Activated B cell treated with CpG ODN at 0.5 μM for 24 hours (primary cell): ENCODE data around the gene DCAF4. TPM values are rescaled to one million over a fixed set of nuclear protein-coding genes. Genes with fewer than 3 reads are reported as not detected.

Experiments
- ATAC-seq: fragments of 200-7000 bp; cut with Tn5 transposase; one replicate; pipeline ENCODE4 v1.10.0; 2021; ENCODE audit warnings: low read depth, mild to moderate bottlenecking, moderate library complexity
- CTCF ChIA-PET: fragments of 350-600 bp; sonication (Branson Sonifier 250); formaldehyde crosslinking; loops from one replicate; lab custom pipeline; 2021; ENCODE audit warnings: antibody characterized with exemption; lab: Charles Lee
- POLR2A ChIA-PET: fragments of 350-600 bp; sonication (Branson Sonifier 250); formaldehyde crosslinking; loops from one replicate; lab custom pipeline; 2021; ENCODE audit warnings: antibody characterized with exemption; lab: Charles Lee
- DNase-seq: peaks from one replicate; pipeline ENCODE4 v3.0.0; 2022
- H3K27ac Mint-ChIP-seq: one replicate; pipeline ENCODE4 v1.8.0; 2020; ENCODE audit warnings: mixed read lengths
- H3K27me3 Mint-ChIP-seq: one replicate; pipeline ENCODE4 v1.8.0; 2021; ENCODE audit warnings: mixed read lengths
- H3K36me3 Mint-ChIP-seq: one replicate; pipeline ENCODE4 v1.8.0; 2021; ENCODE audit warnings: low read depth, mixed read lengths
- H3K4me1 Mint-ChIP-seq: one replicate; pipeline ENCODE4 v1.8.0; 2021; ENCODE audit warnings: mixed read lengths
- H3K4me3 Mint-ChIP-seq: one replicate; pipeline ENCODE4 v1.8.0; 2020; ENCODE audit warnings: mild to moderate bottlenecking, mixed read lengths
- H3K9me3 Mint-ChIP-seq: one replicate; pipeline ENCODE4 v1.8.0; 2020; ENCODE audit warnings: mixed read lengths
- intact Hi-C: fragments of 100-400 bp; cut with micrococcal nuclease; formaldehyde crosslinking; loops from one replicate; pipeline ENCODE4 v1.15.1; 2024
- total RNA-seq: library from RNA; stranded (reverse); gene quantifications from 2 replicates; pipeline ENCODE4 v1.2.3, GENCODE V29; 2022
- TF ChIP-seq, protein P1 (sequence below): fragments of 200-600 bp; IDR thresholded peaks from one replicate; pipeline ENCODE4 v1.8.0; 2022; ENCODE audit warnings: antibody characterized with exemption, mild to moderate bottlenecking

DCAF4 gene
- total RNA-seq, 1 donor from 2014 or later: 38.7 TPM

- Mint-ChIP-seq H3K9me3 (no peaks in the 10 kb centered on the region), H3K4me1 (peaks cover 35% of the 10 kb centered on the region), H3K36me3 (peaks cover 6% of the 10 kb centered on the region), H3K27me3 (peaks cover 3% of the 10 kb centered on the region), H3K27ac (peak within 1 kb of the TSS; percentile 83), H3K4me3 (peak within 1 kb of the TSS; percentile 98)
- ChIA-PET CTCF (interaction anchor here (0.8 to 4.5 kb wide), 6 partner anchors 11 to 377 kb away, joined by 3 to 27 read pairs (median 4); no protein-coding TSS in a partner anchor), POLR2A (interaction anchor here (0.6 to 2.2 kb wide), 6 partner anchors 33 to 375 kb away, joined by 3 to 18 read pairs (median 5); partner anchors contain the start of genes DCAF4, PSEN1, RBM25 and ZFYVE1)
- TF ChIP-seq, protein P1, sequence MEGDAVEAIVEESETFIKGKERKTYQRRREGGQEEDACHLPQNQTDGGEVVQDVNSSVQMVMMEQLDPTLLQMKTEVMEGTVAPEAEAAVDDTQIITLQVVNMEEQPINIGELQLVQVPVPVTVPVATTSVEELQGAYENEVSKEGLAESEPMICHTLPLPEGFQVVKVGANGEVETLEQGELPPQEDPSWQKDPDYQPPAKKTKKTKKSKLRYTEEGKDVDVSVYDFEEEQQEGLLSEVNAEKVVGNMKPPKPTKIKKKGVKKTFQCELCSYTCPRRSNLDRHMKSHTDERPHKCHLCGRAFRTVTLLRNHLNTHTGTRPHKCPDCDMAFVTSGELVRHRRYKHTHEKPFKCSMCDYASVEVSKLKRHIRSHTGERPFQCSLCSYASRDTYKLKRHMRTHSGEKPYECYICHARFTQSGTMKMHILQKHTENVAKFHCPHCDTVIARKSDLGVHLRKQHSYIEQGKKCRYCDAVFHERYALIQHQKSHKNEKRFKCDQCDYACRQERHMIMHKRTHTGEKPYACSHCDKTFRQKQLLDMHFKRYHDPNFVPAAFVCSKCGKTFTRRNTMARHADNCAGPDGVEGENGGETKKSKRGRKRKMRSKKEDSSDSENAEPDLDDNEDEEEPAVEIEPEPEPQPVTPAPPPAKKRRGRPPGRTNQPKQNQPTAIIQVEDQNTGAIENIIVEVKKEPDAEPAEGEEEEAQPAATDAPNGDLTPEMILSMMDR: no peak
- ATAC-seq: peak; percentile 98
- peak; percentile 91 for DNase-seq
- intact Hi-C loops: loop anchor here (1.0 to 10.0 kb wide), 7 partner anchors 12 to 374 kb away; partner anchors contain the start of gene DCAF4
These were observed 32.5 kb upstream of the DCAF4 start, which contains the start of gene DPF3 for GRCh38 chr14:72893636-72894322. Gene DPF3 (minus strand): TSS chr14:72894101. CDS start chr14:72894088, 13 bp downstream.

- TF ChIP-seq, protein P1: no peak
- CTCF ChIA-PET: interaction anchor here (0.8 to 4.5 kb wide), 5 partner anchors 10 to 378 kb away, joined by 3 to 27 read pairs (median 4); no protein-coding TSS in a partner anchor
- POLR2A ChIA-PET: interaction anchor here (1.2 to 2.2 kb wide), 5 partner anchors 33 to 376 kb away, joined by 4 to 18 read pairs (median 5); partner anchors contain the start of genes DCAF4, RBM25 and ZFYVE1
- peaks cover 34% of the 10 kb centered on the region for H3K4me1 Mint-ChIP-seq
- H3K27me3 Mint-ChIP-seq: peaks cover 3% of the 10 kb centered on the region
- H3K27ac Mint-ChIP-seq: peak overlapping the region; percentile 83
- no peak for ATAC-seq
- peak overlapping the region; percentile 98 for H3K4me3 Mint-ChIP-seq
- DNase-seq: no peak
- peaks cover 6% of the 10 kb centered on the region for H3K36me3 Mint-ChIP-seq
- intact Hi-C loops: loop anchor here (1.0 to 10.0 kb wide), 7 partner anchors 11 to 375 kb away; partner anchors contain the start of gene DCAF4
- no peaks in the 10 kb centered on the region for H3K9me3 Mint-ChIP-seq
These were observed 32.0 kb upstream of the DCAF4 start for GRCh38 chr14:72894323-72894622.

DNA sequence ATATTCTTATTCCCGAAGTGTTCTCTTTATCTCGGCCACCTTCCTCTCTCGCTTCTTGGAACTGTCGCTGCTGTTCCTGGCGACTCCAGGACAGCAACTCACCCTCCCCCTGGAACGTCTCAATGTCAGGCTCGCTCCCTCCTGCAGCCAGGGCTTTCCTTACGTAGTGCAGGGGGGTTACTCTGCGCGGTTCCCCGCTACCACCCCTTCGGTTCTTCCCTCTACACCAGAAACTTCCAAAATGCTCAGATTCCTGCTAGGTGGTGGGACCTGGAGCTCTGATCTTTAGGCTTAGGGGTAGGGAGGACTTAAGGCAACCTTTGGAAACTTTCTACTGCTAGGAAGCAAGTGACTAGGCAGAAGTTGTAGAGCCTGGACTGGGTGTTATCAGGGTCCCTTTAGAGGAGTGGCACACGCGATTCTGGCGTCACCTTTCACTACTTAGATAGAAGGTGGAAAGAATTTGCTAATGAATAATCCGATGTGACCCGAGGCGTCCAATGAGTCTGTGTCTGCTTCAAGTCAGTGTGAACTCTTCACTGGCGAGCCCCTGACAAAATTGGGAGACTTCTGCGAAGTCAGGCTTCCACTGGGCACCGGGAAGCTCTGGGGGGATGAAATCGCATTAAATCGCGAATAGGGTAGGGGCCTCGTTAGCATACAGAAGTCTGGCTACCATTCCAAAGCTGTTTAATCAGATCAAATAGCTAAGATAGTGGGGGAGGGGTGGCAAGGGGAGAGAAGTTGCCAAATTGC, 31.5 kb upstream of the DCAF4 start:
- H3K9me3 Mint-ChIP-seq: no peaks in the 10 kb centered on the region
- peaks cover 32% of the 10 kb centered on the region for H3K4me1 Mint-ChIP-seq
- peaks cover 3% of the 10 kb centered on the region for H3K27me3 Mint-ChIP-seq
- peak overlapping the region; percentile 98 for H3K4me3 Mint-ChIP-seq
- peaks cover 6% of the 10 kb centered on the region for H3K36me3 Mint-ChIP-seq
- ATAC-seq (no peak), DNase-seq (peak; percentile 20)
- TF ChIP-seq, protein P1: no peak
- intact Hi-C loops: loop anchor here (1.0 to 10.0 kb wide), 7 partner anchors 10 to 376 kb away; partner anchors contain the start of gene DCAF4
- H3K27ac Mint-ChIP-seq: peak overlapping the region; percentile 65
- ChIA-PET POLR2A (interaction anchor here (1.2 to 2.2 kb wide), 4 partner anchors 32 to 377 kb away, joined by 4 to 18 read pairs (median 6); partner anchors contain the start of genes DCAF4 and RBM25), CTCF (interaction anchor here (0.7 to 4.5 kb wide), 5 partner anchors 10 to 381 kb away, joined by 3 to 27 read pairs (median 6); no protein-coding TSS in a partner anchor)

DNA sequence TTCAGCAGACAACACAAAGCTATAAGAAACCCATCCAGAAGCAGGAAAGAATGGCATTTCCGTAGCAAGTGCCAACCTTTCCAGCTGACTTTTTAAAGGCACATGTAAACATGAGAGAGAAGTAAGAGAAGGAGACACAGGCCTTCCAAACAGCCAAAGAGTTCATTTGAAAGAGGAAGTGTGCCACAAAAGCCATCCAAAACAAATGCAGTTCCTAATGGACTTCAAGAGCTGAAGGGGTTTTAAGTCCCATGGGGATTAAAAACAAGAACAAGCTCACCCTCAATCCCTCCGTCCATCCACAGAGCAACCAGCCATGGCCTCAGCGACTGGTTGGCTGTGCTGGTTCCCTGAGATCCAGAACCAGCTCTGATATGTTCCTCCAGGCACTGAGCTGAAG, 27.8 kb upstream of the DCAF4 start:
- ATAC-seq (no peak), DNase-seq (no peak)
- no peaks in the 10 kb centered on the region for H3K9me3 Mint-ChIP-seq
- ChIA-PET POLR2A (no interaction called here), CTCF (interaction anchor here (1.7 kb wide), 1 partner anchor 380 kb away, joined by 4 read pairs; no protein-coding TSS in a partner anchor)
- TF ChIP-seq, protein P1: no peak
- intact Hi-C loops: loop anchor here (10.0 kb wide), 1 partner anchor 144 kb away; no protein-coding TSS in a partner anchor
- no peak overlapping the region for H3K27ac Mint-ChIP-seq
- H3K4me3 Mint-ChIP-seq: no peak overlapping the region
- peaks cover 3% of the 10 kb centered on the region for H3K27me3 Mint-ChIP-seq
- H3K36me3 Mint-ChIP-seq: peaks cover 6% of the 10 kb centered on the region
- peaks cover 16% of the 10 kb centered on the region for H3K4me1 Mint-ChIP-seq
